RWPE2 (cell line): ENCODE measurements around the gene BLOC1S3.
A peak's percentile ranks its signal among the peaks of the same experiment; 100 is the strongest.

Experiments used
- ATAC-seq: fragments of 200-7000 bp; cut with Tn5 transposase; 3 replicates; pipeline ENCODE4 v1.9.1; 2021; ENCODE audit warnings: low read depth
- DNase-seq: peaks from one replicate; pipeline ENCODE4 v3.0.0-alpha.2; 2020; ENCODE audit warnings: low spot score
- H3K27ac ChIP-seq: fragments of 450-650 bp; 2 replicates; pipeline ENCODE4 v1.5.1; 2017; ENCODE audit warnings: mild to moderate bottlenecking; ENCODE audit not compliant: poor library complexity, severe bottlenecking
- H3K27me3 ChIP-seq: fragments of 250-450 bp; sonication (Bioruptor Pico); 2 replicates; pipeline ENCODE4 v1.5.1; 2021; ENCODE audit warnings: mild to moderate bottlenecking, moderate library complexity; ENCODE audit not compliant: insufficient read depth, poor library complexity, severe bottlenecking
- H3K36me3 ChIP-seq: fragments of 250-450 bp; sonication (Bioruptor Pico); 2 replicates; pipeline ENCODE4 v1.5.1; 2020; ENCODE audit warnings: low read depth, mild to moderate bottlenecking, moderate library complexity
- H3K4me1 ChIP-seq: fragments of 250-450 bp; sonication (Bioruptor Pico); 2 replicates; pipeline ENCODE4 v1.5.1; 2021; ENCODE audit warnings: mild to moderate bottlenecking, moderate library complexity; ENCODE audit not compliant: insufficient read depth, poor library complexity, severe bottlenecking
- H3K4me3 ChIP-seq: fragments of 250-450 bp; sonication (Bioruptor Pico); 2 replicates; pipeline ENCODE4 v1.5.1; 2021; ENCODE audit warnings: mild to moderate bottlenecking, moderate library complexity; ENCODE audit not compliant: severe bottlenecking
- H3K9me3 ChIP-seq: fragments of 250-450 bp; sonication (Bioruptor Pico); 2 replicates; pipeline ENCODE4 v1.5.1; 2021; ENCODE audit warnings: mild to moderate bottlenecking, moderate library complexity; ENCODE audit not compliant: severe bottlenecking
- CTCF ChIP-seq: fragments of 450-650 bp; IDR thresholded peaks from one replicate; pipeline ENCODE4 v1.5.1; 2017; ENCODE audit warnings: mild to moderate bottlenecking, moderate library complexity; ENCODE audit not compliant: poor library complexity, severe bottlenecking

The BLOC1S3 gene

GRCh38 chr19:45160870-45161737, 17.5 kb upstream of the BLOC1S3 start, which contains the start of gene NKPD1:
NKPD1 (minus strand) TSS chr19:45160982; CDS start chr19:45160150, 832 bp downstream.
- DNase-seq (no peak), ATAC-seq (no peak)
- Histone ChIP-seq H3K9me3 (no peaks in the 10 kb centered on the region), H3K36me3 (no peaks in the 10 kb centered on the region), H3K4me1 (peaks cover 22% of the 10 kb centered on the region), H3K4me3 (no peak within 1 kb of the TSS), H3K27me3 (no peaks in the 10 kb centered on the region), H3K27ac (no peak within 1 kb of the TSS)
- no peak for TF ChIP-seq CTCF

GRCh38 chr19:45161738-45162607, 16.6 kb upstream of the BLOC1S3 start:
- no peak overlapping the region for H3K27ac ChIP-seq
- H3K4me3 ChIP-seq: no peak overlapping the region
- no peaks in the 10 kb centered on the region for H3K27me3 ChIP-seq
- no peak for DNase-seq
- ATAC-seq: no peak
- no peaks in the 10 kb centered on the region for H3K36me3 ChIP-seq
- H3K9me3 ChIP-seq: no peaks in the 10 kb centered on the region
- peaks cover 22% of the 10 kb centered on the region for H3K4me1 ChIP-seq
- peak; percentile 47 for TF ChIP-seq CTCF

- Histone ChIP-seq H3K4me1 (peaks cover 22% of the 10 kb centered on the region), H3K27ac (no peak overlapping the region), H3K36me3 (no peaks in the 10 kb centered on the region), H3K27me3 (no peaks in the 10 kb centered on the region), H3K9me3 (no peaks in the 10 kb centered on the region), H3K4me3 (no peak overlapping the region)
- DNase-seq (peak; percentile 81), ATAC-seq (peak; percentile 60)
- TF ChIP-seq CTCF: no peak
Measured at GRCh38 chr19:45162608-45163143, 15.9 kb upstream of the BLOC1S3 start.

GRCh38 chr19:45163156-45163555, 15.4 kb upstream of the BLOC1S3 start:
- DNase-seq (no peak), ATAC-seq (no peak)
- no peaks in the 10 kb centered on the region for H3K27me3 ChIP-seq
- no peak for TF ChIP-seq CTCF
- H3K36me3 ChIP-seq: no peaks in the 10 kb centered on the region
- H3K4me1 ChIP-seq: peaks cover 22% of the 10 kb centered on the region
- H3K4me3 ChIP-seq: no peak overlapping the region
- no peaks in the 10 kb centered on the region for H3K9me3 ChIP-seq
- no peak overlapping the region for H3K27ac ChIP-seq
